HG03025 (cell line): ENCODE data around the gene GASK1A.

ENCODE experiments used
- ATAC-seq: cut with Tn5 transposase; IDR thresholded peaks from one replicate; pipeline ENCODE4 v1.9.1; 2021; ENCODE audit warnings: mild to moderate bottlenecking, moderate library complexity; ENCODE audit not compliant: unreplicated experiment, low FRiP score

The GASK1A gene

DNA sequence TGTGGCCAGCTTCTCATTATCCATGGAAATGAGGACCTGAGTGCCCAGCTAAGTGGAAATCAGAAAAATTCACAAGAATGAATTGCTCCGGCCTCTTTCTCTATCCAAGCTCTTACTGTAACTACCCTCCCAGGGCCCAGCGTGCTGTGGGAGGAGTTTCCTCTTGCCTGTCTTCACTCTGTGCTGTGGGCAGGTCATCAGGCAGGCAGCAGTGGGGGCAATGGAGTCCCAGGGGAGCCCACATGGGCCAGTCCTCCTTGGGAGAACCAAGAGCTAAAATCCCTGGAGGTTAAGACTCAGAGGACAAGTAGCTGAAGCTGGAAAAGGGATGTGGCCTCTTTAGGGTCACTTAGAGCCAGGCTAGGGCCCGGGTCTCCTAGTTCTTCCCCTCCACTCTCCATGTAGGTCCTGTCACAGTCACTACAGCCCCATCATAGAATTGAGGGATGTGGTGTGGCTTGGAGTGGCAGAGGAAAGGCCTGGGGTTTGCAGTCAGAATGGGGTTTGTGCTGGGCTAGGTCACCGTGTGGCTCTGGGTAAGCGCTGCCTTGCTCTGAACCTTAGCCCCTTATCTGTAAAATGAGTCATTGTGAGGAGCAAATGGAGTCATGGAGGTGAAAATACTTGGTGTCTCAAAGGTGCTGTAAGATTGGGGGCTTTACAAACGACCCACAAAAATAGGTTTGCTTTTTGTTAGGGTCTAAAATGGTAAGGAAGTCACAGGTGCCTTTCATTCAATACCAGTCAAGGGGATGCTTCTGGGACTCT is 3.7 kb downstream of the GASK1A start:
- ATAC-seq = no peak

DNA sequence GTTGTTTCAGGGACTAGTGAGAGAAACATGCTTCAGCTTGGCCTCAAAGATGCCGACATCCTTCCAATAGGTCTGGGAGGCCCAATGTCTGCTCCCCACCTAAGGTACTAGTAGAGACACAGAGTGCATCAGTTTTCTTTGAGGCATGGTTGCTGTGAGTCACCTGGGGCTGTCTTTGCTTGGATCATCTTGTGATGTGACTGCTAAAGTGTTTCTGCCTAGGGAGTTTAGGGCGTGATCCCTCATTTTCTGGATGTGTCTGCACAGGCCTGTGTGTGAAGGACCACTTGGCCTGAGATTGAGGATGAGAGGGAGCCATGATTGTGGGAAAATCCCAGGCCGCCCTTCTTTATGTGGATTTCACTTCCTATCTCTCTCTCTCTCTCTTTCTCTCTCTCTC is 4.8 kb downstream of the GASK1A start:
- no peak for ATAC-seq

DNA sequence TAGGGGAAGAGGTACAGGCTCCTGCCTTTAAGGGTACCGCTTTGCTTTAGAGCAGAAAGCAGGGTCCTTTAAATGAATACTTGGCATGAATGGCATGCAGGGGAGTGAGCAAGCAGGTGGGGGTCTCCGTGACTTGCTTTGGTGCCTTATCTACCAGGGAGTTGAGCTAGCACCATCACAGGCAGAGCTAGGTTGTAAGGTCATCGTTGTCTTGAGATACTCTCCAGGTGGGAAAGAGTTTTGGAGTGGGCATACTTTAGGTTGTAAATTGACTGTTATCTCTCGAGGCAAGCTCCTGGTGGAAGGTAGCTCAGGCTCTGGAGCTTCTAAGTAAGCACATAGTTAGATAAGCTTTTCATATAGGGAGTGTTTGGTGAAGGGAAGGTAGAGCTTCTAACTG is 5.6 kb downstream of the GASK1A start:
- no peak for ATAC-seq

DNA sequence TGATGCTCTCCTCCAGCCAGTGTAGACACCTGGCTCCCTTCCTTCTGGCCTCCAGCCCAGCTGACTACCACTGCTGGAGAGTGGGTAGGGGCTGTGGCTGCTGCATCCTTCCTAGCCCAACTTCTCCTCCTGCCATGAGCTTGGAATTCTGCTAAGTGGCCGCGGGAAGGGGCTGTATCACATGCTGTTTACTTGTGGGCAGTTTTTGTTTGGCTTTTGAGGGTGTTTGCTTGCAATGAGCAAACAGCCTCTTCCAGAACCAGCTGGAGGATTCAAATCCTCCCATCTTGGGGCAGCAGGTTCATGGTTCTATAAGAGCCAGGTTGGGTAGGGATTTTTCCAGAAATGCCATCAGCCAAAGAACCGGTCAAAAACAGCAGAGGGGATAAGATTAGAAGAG is 9.0 kb downstream of the GASK1A start:
- no peak for ATAC-seq

DNA sequence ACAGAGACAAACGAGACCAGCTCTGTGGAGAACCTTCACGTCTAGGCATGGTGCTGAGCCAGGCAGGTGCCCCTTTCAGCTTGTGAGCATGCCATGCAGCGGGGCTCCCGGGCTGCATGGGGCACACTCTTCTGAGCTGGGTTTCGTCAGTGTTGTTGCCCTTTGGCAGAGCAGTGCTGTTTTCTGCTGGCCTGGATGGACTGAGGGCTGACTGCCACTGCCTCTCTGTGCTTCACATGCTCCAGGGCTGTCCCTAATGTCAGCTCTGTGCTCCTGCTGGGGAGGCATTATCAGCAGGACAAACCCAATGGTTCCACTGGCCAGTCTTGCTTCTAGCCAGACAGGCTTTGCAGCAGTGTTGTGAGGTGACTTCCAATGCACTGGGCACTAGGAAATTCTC is 9.5 kb downstream of the GASK1A start:
- ATAC-seq = no peak

DNA sequence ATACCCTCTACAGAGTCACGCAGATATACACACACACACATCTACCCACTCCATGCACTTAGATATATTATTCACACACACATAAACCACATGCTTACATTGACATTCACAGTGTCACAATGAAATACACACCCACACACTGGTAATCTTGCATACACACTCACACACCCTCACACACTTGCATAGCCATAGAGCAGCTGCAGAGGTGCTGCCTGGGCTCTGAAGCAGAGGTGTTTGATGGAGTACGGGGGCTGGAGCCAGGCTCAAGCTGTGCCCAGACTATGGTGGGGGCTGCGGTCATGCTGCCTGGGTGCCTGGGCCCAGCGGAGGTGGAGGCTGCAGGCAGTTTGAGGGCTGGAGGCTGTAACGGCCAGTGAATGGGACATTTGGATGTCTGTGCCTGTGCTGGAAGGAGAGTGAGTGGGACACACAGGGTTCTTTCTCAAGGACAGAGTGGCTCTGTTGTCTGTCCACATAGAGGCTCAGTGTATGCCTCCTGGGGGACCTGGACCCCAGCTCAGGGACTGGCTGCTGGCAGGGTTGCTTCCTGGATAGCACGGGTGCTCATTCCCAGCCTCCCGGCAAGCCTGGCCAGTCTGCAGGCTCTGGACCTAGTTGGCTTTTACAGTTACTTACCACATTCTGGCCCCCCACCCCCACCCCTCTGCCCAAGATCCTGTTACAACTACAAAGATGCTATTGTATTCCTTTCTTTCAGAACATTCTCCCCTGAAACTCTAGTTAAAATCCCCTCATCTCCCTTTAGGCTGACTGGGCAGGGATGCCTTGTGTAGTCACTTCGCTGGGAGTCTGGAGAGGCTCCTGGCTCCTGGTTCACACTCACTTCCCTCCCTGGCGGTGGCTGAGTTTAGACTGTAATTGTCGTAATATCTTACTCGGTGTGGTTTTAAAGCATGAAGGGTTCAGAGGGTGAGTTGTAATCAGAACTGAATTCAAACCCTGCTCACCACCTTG is 12.5 kb downstream of the GASK1A start:
- no peak for ATAC-seq

DNA sequence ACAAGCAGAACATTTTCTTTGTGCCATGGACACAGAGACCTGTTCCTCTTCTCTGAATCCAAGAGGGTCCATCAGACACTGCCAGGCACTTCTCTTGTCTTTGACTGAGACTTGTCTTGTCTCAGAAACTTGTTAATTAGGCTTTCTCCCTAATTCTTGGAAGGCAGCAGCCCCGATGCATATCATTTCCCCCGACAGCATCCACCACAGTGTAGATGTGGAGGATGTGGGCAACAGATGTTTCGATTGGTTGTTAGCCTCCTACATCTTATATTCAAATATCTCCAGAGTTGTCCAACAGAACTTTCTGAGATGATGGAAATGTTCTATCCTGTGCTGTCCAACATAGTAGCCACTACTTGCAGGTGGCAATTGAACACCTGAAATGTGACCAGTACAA is 15.5 kb downstream of the GASK1A start:
- no peak for ATAC-seq

DNA sequence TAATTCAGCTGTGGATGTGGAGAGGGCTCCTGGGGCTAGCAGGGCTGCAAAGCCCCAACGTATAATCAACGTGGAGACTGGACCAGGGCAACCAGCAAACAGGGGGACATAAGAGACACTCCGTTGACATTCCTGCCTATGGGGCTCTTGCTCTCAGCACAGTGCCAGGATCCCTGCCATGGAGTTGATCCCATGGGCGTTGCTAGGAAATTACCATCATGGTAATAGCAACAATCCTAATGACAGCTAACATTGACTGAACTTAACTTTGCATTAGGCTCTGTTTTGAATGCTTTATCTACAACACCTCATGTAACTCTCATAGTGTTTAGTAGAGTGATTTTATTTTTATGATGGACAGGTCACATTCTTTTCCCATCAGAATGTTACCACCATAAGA is 16.9 kb downstream of the GASK1A start:
- ATAC-seq = no peak

DNA sequence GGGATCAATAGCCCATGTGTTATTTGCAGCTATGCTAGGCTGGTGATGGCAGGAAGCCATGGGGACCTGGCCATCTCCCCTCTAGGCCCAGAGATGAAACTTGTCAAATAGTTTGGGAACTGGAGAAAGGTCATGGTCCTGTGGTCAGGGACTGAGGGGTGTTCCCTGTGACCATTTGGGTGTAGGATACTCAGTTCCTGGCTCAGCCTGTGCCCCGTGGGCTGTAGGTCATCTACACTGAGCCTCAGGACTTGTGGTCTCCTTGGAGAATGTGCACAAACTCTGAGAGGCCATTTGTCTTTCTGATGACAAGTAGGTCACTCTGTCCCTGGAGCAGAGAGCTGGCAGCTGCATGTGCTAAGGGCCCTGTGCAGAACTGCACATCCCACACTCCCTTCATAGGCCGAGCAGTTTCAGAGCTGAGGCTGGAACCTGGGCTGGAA is 17.5 kb downstream of the GASK1A start:
- no peak for ATAC-seq

DNA sequence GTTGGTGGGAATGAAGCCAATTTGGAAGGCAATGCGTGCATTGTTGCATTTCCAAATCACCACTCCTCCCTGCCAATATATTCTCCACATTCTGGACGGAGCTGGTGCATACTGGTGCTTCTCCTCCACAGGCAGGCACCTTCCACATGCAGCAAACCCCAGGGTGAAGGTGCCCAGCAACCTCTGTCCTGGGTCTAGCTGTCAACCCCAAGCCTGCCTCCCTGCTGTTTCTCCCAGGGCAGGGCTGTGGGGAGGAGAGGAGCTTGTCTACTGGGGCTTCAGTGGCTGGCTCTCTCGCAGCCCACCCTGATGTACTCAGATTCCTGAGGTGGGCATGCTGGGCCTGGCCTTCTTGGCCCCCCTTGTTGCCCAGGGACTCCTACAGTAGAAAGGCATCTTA is 20.1 kb downstream of the GASK1A start:
- ATAC-seq = no peak

DNA sequence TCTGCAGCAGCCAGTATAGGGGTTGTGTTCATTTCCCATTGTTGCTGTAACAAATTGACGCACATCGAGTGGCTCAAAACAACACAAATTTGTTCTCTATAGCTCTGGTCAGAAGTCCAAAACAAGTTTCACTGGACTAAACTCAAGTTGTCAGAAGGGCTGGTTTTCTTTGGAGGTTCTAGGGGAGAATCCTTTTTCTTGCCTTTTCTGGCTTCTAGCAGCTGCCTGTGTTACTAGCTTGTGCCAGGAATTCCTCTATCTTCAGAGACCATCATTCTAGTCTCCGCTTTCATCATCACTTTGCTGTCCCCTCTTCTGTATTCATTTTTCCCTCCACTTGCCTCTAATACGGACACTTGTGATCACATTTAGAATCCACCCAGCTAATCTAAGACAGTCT is 20.5 kb downstream of the GASK1A start:
- ATAC-seq = no peak

DNA sequence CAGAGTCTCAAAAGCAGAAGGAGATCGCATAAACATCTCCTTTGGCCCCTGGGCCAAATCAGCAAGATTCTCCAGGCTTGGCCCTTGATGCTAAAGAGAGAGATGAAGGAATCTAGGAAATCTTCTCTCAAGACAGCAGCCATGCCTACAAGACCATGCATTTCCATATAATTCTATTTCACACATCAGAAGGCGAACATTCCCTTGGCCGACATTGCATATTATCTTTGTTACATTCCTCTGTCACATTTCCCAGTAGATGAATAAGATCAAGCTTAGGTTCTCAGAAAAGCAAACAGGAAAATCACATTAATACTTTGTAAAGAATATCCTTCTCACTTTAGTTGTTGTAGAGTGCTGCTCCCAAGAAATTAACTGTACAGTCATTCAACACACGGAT is 21.3 kb downstream of the GASK1A start:
- ATAC-seq = no peak

DNA sequence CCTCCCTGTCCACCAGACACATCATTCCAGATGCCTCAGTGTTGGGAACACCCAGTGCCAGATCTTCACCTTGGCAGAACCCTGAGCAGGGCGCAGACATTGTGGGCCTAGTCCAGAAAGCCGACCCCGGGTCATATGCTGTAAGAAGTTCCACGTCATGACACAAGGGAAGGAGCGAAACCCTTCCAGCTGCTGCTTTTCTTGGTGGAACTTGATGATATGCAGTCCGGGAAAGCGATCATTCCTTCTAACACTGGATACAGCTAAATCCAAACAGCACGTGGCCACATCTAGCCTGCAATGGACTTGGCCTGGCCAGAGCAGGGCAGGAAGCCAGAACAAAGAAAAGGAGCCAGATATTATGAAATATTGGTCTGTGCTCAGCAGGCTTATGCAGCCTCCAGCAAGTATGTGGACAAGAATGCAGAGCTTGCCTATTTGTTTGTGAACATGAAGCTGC is 22.0 kb downstream of the GASK1A start:
- no peak for ATAC-seq

DNA sequence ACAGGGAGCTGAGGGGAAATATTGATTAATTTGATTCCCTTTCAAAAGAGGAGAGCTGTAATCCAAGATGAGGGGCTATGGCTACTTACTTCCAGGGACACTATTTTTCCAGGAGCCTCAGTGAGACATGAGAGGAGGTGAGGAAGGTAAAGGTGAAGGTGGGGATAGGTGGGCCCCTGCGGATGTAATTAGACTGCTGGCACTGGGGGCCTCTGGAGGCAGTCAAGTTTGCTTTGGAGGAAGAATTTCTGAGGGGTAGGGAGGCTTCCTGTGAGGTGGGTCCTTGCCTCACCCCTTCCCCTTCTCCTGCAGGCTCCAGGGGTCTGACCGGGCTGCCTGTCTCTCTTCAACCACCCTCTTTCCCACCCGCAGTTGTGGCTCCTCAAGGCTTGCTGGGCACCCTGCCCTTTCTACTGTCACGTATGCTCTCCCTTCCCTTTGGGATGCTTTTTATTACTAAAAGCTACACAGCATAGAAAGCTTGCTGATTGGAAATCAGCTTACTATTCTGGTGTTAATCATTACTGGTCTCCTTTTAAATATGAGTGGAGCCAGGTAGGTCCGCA is 22.5 kb downstream of the GASK1A start:
- ATAC-seq = no peak

DNA sequence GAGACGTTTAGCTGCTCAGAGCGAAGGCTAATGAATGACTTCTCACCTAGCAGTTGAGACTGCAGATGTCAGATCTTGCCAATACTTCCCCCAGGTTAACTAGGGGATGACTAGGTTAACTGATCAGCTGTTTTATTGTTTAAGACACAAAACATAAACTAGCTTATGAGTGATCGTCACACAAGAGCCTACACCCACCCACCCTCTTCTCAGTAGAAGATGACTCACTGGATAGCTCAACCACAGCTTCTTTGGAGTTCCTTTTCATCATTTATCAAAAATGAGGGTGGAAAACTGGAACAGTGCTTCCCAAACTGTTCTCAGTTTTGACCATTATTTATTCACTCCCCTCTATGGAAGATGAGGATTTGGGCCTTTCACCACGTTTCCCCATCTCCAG is 25.2 kb downstream of the GASK1A start:
- ATAC-seq = no peak

DNA sequence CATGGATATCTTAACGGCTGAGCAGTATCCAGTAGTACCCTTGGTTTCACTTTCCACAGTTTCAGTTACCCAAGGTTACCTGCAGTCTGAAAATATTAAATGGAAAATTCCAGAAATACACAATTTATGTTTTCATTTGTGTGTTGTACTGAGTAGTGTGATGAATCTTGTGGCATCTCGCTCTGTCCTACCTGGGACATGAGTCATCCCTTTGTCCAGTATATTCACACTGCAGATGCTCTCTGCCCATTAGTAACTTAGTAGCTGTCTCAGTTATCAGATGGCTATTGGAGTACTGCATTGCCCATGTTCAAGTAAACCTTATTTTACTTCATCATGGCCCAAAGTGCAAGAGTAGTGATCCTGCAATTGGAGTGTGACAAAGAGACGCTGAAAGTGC is 26.1 kb downstream of the GASK1A start:
- ATAC-seq = no peak

DNA sequence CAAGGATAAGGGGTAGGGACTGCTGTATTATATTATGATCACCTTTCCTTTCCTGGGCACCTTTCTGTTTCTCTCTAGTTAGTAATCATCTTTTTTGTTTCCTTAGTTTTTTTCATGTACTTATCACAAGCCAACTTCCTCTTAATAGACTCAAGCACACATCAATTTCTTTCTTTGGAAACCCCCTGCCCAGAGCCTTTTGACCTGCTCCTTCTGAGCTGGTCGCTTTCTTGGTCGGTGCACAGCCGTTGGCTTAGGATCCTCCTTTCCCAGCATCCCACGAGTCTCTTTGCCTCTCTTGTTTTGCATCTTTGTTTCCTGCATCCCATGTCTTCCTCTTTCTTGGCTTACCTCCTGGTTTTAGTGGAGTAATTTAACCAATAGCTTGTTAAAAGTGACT is 26.9 kb downstream of the GASK1A start:
- no peak for ATAC-seq

DNA sequence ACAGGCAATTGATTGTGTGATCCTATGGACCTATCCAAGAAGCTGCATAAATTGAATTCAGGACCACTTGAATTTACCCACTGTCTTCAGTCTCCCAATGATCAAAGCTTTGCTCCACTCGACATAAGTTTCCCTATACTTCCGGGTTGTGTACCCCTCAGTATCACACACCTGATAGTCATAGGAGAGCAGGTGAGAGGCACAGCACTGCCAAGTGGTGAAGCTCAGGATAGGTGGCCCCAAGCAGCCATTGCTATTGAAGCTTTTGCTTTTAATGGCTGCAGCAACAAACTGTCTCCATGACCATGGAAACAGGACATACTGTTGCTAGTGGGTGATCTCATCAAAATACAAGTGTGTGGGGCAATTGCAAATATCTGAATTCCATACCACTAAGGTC is 27.7 kb downstream of the GASK1A start:
- ATAC-seq = no peak

DNA sequence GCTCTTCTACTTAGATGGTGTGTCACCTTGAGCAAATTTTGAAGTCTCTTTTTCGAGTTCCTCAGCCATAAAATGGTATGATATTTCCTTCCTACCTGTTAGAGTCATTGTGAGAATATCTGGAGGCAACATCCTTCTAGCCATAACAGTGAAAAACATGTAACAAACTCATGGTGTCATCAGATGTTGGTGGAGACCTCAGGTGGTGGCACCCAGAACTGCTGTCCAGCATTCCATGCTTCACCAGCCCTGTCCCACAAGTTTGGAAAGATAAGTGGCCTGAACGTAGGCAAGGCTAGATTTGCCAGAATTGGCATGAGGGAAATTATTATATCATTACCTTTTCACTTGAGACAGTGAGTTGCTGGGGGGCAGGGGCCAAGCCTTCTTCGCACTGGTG is 30.4 kb downstream of the GASK1A start:
- no peak for ATAC-seq

DNA sequence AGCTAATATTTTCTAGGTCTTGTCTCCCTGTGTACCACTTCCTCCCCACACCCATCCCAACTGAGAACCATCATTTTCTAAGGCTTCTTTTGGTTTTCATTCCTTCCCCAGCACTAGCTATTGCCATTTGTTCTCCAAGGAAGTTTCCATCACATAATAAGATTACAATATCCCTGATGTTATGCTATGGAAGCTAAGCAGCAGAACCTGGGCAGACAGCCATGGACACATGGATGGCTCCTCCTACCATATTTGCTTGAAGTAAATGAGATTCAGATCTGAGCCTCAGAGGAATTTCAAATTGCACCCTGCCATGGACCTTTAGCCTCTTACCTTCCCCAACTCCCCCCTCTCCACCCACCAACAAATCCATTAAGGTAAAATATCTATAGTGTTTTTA is 31.5 kb downstream of the GASK1A start:
- no peak for ATAC-seq

DNA sequence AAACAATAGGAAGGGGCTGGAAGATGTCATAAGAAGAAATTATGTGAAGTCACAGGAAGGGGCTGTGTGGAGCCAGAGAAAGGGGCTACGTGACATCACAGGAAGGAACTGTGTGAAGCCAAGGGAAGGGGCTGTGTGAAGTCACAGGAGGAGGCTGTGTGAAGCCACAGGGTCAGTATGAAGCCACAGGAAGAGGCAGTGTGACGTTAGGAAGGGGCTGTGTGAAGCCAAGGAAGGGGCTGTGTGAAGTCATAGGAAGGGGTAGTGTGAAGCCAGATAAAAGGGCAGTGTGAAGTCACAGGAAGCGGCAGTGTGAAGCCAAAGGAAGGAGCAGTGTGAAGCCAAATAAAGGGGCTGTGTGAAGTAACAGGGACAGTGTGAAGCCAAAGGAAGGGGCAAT is 32.5 kb downstream of the GASK1A start:
- no peak for ATAC-seq
